ENCODE data around the gene SLC35E1. TPM values are rescaled to one million over a fixed set of nuclear protein-coding genes. Genes with fewer than 3 reads are reported as not detected.

SLC35E1 gene
- total RNA-seq, 1 experiment from 2014 or later, result 36.3 TPM

DNA sequence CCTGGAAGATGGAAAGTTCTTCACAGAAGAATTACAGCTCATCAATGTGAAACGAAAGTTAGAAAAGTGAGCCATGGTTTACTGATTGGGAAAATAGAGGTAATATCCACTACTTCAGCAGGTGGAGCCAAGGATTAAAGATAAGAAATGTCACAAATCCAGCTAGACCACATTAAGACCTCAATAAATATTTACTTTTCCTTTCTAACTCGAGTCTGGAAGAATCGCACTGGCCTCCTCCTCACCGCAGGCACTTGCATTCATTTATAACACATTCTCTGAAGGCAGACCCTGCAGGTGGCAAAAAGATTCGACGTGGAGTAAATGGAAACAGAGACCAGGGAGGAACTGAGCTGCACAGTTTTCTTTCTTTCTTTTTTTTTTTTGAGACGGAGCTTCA, 7.4 kb downstream of the SLC35E1 start:
- TF ChIP-seq EZH2 (IDR thresholded peaks at IDR 0.05; ENCODE audit: borderline replicate concordance, low read depth, low read length, poor library complexity, severe bottlenecking) (no peak), CTCF (conservative IDR thresholded peaks at IDR 0.05; ENCODE audit: low read depth, low read length) (no peak)
- peaks cover 3% of the 10 kb centered on the region for H3K4me1 ChIP-seq (ENCODE audit: insufficient read depth, low read length, poor library complexity, severe bottlenecking)
- no peak for DNase-seq (ENCODE audit: low spot score)
- intact Hi-C loops (cut with micrococcal nuclease; ENCODE audit: unreplicated experiment), result no loop called here
- no peaks in the 10 kb centered on the region for H3K9me3 ChIP-seq (ENCODE audit: low read depth, low read length, poor library complexity, severe bottlenecking)
- CTCF ChIA-PET, result no interaction called here
- no peak overlapping the region for H3K4me3 ChIP-seq (ENCODE audit: low read depth, low read length, poor library complexity, severe bottlenecking)
- no peak overlapping the region for H3K27ac ChIP-seq (ENCODE audit: low read depth, low read length, poor library complexity, severe bottlenecking)
- BruUV-seq (replicated peaks), result no TSS peak
- POLR2A ChIA-PET (ENCODE audit: low non-redundant PET), result interaction anchor here (0.7 kb wide), 1 partner anchor 20 kb away, joined by 3 read pairs; no protein-coding TSS in a partner anchor
- H3K27me3 ChIP-seq (replicated peaks; ENCODE audit: insufficient read depth, low read depth, low read length, poor library complexity), result no peaks in the 10 kb centered on the region
- peaks cover 52% of the 10 kb centered on the region for H3K36me3 ChIP-seq (ENCODE audit: insufficient read depth, low read length, poor library complexity, severe bottlenecking)

- intact Hi-C loops (cut with micrococcal nuclease; ENCODE audit: unreplicated experiment), result no loop called here
- no peaks in the 10 kb centered on the region for H3K9me3 ChIP-seq (ENCODE audit: low read depth, low read length, poor library complexity, severe bottlenecking)
- no peak overlapping the region for H3K4me3 ChIP-seq (ENCODE audit: low read depth, low read length, poor library complexity, severe bottlenecking)
- BruUV-seq (replicated peaks), result no TSS peak
- peaks cover 6% of the 10 kb centered on the region for H3K4me1 ChIP-seq (ENCODE audit: insufficient read depth, low read length, poor library complexity, severe bottlenecking)
- ChIA-PET POLR2A (ENCODE audit: low non-redundant PET) (no interaction called here), CTCF (no interaction called here)
- no peak for TF ChIP-seq CTCF (conservative IDR thresholded peaks at IDR 0.05; ENCODE audit: low read depth, low read length)
- no peak for TF ChIP-seq EZH2 (IDR thresholded peaks at IDR 0.05; ENCODE audit: borderline replicate concordance, low read depth, low read length, poor library complexity, severe bottlenecking)
- H3K36me3 ChIP-seq (ENCODE audit: insufficient read depth, low read length, poor library complexity, severe bottlenecking), result peaks cover 41% of the 10 kb centered on the region
- no peaks in the 10 kb centered on the region for H3K27me3 ChIP-seq (replicated peaks; ENCODE audit: insufficient read depth, low read depth, low read length, poor library complexity)
- no peak for DNase-seq (ENCODE audit: low spot score)
- H3K27ac ChIP-seq (ENCODE audit: low read depth, low read length, poor library complexity, severe bottlenecking), result no peak overlapping the region
These were observed 9.6 kb downstream of the SLC35E1 start for GRCh38 chr19:16562608-16563025.

GRCh38 chr19:16561382-16561781, 10.8 kb downstream of the SLC35E1 start:
- Histone ChIP-seq H3K36me3 (ENCODE audit: insufficient read depth, low read length, poor library complexity, severe bottlenecking) (peaks cover 32% of the 10 kb centered on the region), H3K9me3 (ENCODE audit: low read depth, low read length, poor library complexity, severe bottlenecking) (no peaks in the 10 kb centered on the region), H3K27me3 (replicated peaks; ENCODE audit: insufficient read depth, low read depth, low read length, poor library complexity) (no peaks in the 10 kb centered on the region), H3K27ac (ENCODE audit: low read depth, low read length, poor library complexity, severe bottlenecking) (no peak overlapping the region), H3K4me3 (ENCODE audit: low read depth, low read length, poor library complexity, severe bottlenecking) (no peak overlapping the region), H3K4me1 (ENCODE audit: insufficient read depth, low read length, poor library complexity, severe bottlenecking) (peaks cover 6% of the 10 kb centered on the region)
- intact Hi-C loops (cut with micrococcal nuclease; ENCODE audit: unreplicated experiment), result no loop called here
- no peak for DNase-seq (ENCODE audit: low spot score)
- BruUV-seq (replicated peaks), result no TSS peak
- ChIA-PET POLR2A (ENCODE audit: low non-redundant PET) (no interaction called here), CTCF (no interaction called here)
- TF ChIP-seq CTCF (conservative IDR thresholded peaks at IDR 0.05; ENCODE audit: low read depth, low read length) (no peak), EZH2 (IDR thresholded peaks at IDR 0.05; ENCODE audit: borderline replicate concordance, low read depth, low read length, poor library complexity, severe bottlenecking) (no peak)
